Urothelium cell line (cell line): ENCODE measurements around the gene ABCG1.

Experiments used
- DNase-seq: peaks from one replicate; pipeline ENCODE4 v3.0.0; 2011; ENCODE audit warnings: low spot score, mixed read lengths
- FAIRE-seq: peaks from 2 replicates; lab custom pipeline; 2011; peaks lifted over from hg19 to GRCh38; lab: Jason Lieb, UNC

ABCG1 gene

GRCh38 chr21:42250422-42251403 lies 31.8 kb downstream of the ABCG1 start:
- DNase-seq (no peak), FAIRE-seq (no peak)

- DNase-seq (no peak), FAIRE-seq (no peak)
These were observed 32.8 kb downstream of the ABCG1 start for GRCh38 chr21:42251654-42252324.

- FAIRE-seq (no peak), DNase-seq (no peak)
These were observed 33.4 kb downstream of the ABCG1 start for GRCh38 chr21:42252325-42252654.

- DNase-seq (no peak), FAIRE-seq (no peak)
These were observed 33.9 kb downstream of the ABCG1 start for GRCh38 chr21:42252778-42253340.

GRCh38 chr21:42253466-42253865 lies 34.5 kb downstream of the ABCG1 start:
- no peak for DNase-seq
- no peak for FAIRE-seq

- FAIRE-seq: no peak
These were observed 35.1 kb downstream of the ABCG1 start for GRCh38 chr21:42254083-42254482.

GRCh38 chr21:42254651-42255601 lies 36.0 kb downstream of the ABCG1 start:
- FAIRE-seq (peak; percentile 90), DNase-seq (no peak)

More at GRCh38 chr21:42254083-42254482, 35.1 kb downstream of the ABCG1 start:
- no peak for DNase-seq

- no peak for FAIRE-seq
These were observed 36.9 kb downstream of the ABCG1 start for GRCh38 chr21:42255825-42256224.

GRCh38 chr21:42256316-42256715 lies 37.4 kb downstream of the ABCG1 start:
- DNase-seq: no peak

More at GRCh38 chr21:42255825-42256224, 36.9 kb downstream of the ABCG1 start:
- DNase-seq: no peak

GRCh38 chr21:42257091-42257765 lies 38.3 kb downstream of the ABCG1 start:
- FAIRE-seq (no peak), DNase-seq (no peak)

More at GRCh38 chr21:42256316-42256715, 37.4 kb downstream of the ABCG1 start:
- FAIRE-seq: no peak

- peak; percentile 39 for DNase-seq
- FAIRE-seq: no peak
These were observed 39.4 kb downstream of the ABCG1 start for GRCh38 chr21:42258150-42258884.

GRCh38 chr21:42258885-42259407 lies 40.0 kb downstream of the ABCG1 start:
- DNase-seq (no peak), FAIRE-seq (no peak)

- no peak for FAIRE-seq
- no peak for DNase-seq
These were observed 41.2 kb downstream of the ABCG1 start for GRCh38 chr21:42260121-42260520.

- FAIRE-seq (no peak), DNase-seq (no peak)
These were observed 42.9 kb downstream of the ABCG1 start for GRCh38 chr21:42261829-42262200.

- DNase-seq: peak; percentile 83
- FAIRE-seq: no peak
These were observed 43.9 kb downstream of the ABCG1 start for GRCh38 chr21:42262831-42263231.

GRCh38 chr21:42263591-42264131 lies 44.7 kb downstream of the ABCG1 start:
- FAIRE-seq: no peak
- DNase-seq: no peak

GRCh38 chr21:42264245-42265195 lies 45.6 kb downstream of the ABCG1 start:
- no peak for FAIRE-seq
- DNase-seq: no peak
